ENCODE data around the gene TIAL1.
"Not testable (repeated sequence)": the region's sequence is repeated elsewhere in the genome, so short reads cannot be mapped to it uniquely, and the experiment has no call there.

Gene TIAL1

GRCh38 chr10:119533473-119533872, 63.3 kb downstream of the TIAL1 start:
- in situ Hi-C loops (cut with MboI; ENCODE audit: low sequenced_read_pairs): no loop called here

- in situ Hi-C loops (cut with MboI; ENCODE audit: low sequenced_read_pairs): not testable (repeated sequence)
Observed at GRCh38 chr10:119532791-119533190, 64.0 kb downstream of the TIAL1 start.

- in situ Hi-C loops (cut with MboI; ENCODE audit: low sequenced_read_pairs): not testable (repeated sequence)
Observed at GRCh38 chr10:119532251-119532650, 64.5 kb downstream of the TIAL1 start.

GRCh38 chr10:119531067-119531466, 65.7 kb downstream of the TIAL1 start:
- in situ Hi-C loops (cut with MboI; ENCODE audit: low sequenced_read_pairs): no loop called here

GRCh38 chr10:119528663-119529237, 68.0 kb downstream of the TIAL1 start:
- in situ Hi-C loops (cut with MboI; ENCODE audit: low sequenced_read_pairs): not testable (repeated sequence)

GRCh38 chr10:119526621-119527592, 69.9 kb downstream of the TIAL1 start:
- in situ Hi-C loops (cut with MboI; ENCODE audit: low sequenced_read_pairs): no loop called here

GRCh38 chr10:119526149-119526548, 70.6 kb downstream of the TIAL1 start:
- in situ Hi-C loops (cut with MboI; ENCODE audit: low sequenced_read_pairs): no loop called here

- in situ Hi-C loops (cut with MboI; ENCODE audit: low sequenced_read_pairs): no loop called here
Observed at GRCh38 chr10:119525116-119525515, 71.6 kb downstream of the TIAL1 start.

- in situ Hi-C loops (cut with MboI; ENCODE audit: low sequenced_read_pairs): no loop called here
Observed at GRCh38 chr10:119524720-119525070, 72.1 kb downstream of the TIAL1 start.

- in situ Hi-C loops (cut with MboI; ENCODE audit: low sequenced_read_pairs): no loop called here
Observed at GRCh38 chr10:119523895-119524719, 72.7 kb downstream of the TIAL1 start.
